Peyer's patch (tissue), 4 donors: ENCODE data around the gene HMOX1.
A peak's percentile ranks its signal among the peaks of the same experiment; 100 is the strongest.

ENCODE experiments used
- CTCF ChIP-seq, 6 experiments: fragments of 450-650 bp in 4 of 6; fragments of 200-600 bp in 2 of 6; sonication (generic) in 1 of 6; IDR thresholded peaks; one replicate each; pipeline ENCODE4 v1.5.1; 2017 to 2019; ENCODE audit warnings: antibody characterized with exemption in 6 of 6, mild to moderate bottlenecking in 3 of 6, moderate library complexity in 1 of 6
- POLR2A ChIP-seq, 2 donors: fragments of 450-650 bp; IDR thresholded peaks; one replicate each; pipeline ENCODE4 v1.5.1; 2017; ENCODE audit warnings: antibody characterized with exemption in 2 of 2, mild to moderate bottlenecking in 2 of 2, moderate library complexity in 2 of 2

- peak; percentile 71 to 98 (median 95) for TF ChIP-seq CTCF (IDR thresholded peaks at IDR 0.05)
- TF ChIP-seq POLR2A (IDR thresholded peaks at IDR 0.05), result no peak
Measured at GRCh38 chr22:35430897-35431322, 50.0 kb downstream of the HMOX1 start.
